ENCODE results near the gene PHYH.

PHYH gene

GRCh38 chr10:13328126-13328525 is 28.3 kb upstream of the PHYH start:
- H3K27me3 ChIP-seq (ENCODE audit: insufficient read depth, poor library complexity, severe bottlenecking): no peaks in the 10 kb centered on the region
- H3K27ac ChIP-seq (replicated peaks): no peak overlapping the region
- no peak overlapping the region for H3K4me3 ChIP-seq (replicated peaks; ENCODE audit: insufficient read depth, low read length)
- no peak for DNase-seq (ENCODE audit: low read depth in 1 of 2, low spot score in 1 of 2)
- no peak for TF ChIP-seq SPI1 (IDR thresholded peaks at IDR 0.05; ENCODE audit: borderline replicate concordance, low read depth)
- TF ChIP-seq REST (IDR thresholded peaks at IDR 0.05; ENCODE audit: insufficient replicate concordance, low read depth): no peak
- TF ChIP-seq CTCF (IDR thresholded peaks at IDR 0.05; ENCODE audit: insufficient read depth, low read length): no peak
- TF ChIP-seq GABPA (IDR thresholded peaks at IDR 0.05; ENCODE audit: low read depth): no peak
- TF ChIP-seq POLR2AphosphoS5 (IDR thresholded peaks at IDR 0.05; ENCODE audit: low read depth): no peak

- Histone ChIP-seq H3K27me3 (ENCODE audit: insufficient read depth, poor library complexity, severe bottlenecking) (no peaks in the 10 kb centered on the region), H3K27ac (replicated peaks) (no peak overlapping the region), H3K4me3 (replicated peaks; ENCODE audit: insufficient read depth, low read length) (no peak overlapping the region)
- DNase-seq (ENCODE audit: low read depth in 1 of 2, low spot score in 1 of 2): no peak
- TF ChIP-seq REST (IDR thresholded peaks at IDR 0.05; ENCODE audit: insufficient replicate concordance, low read depth) (no peak), POLR2AphosphoS5 (IDR thresholded peaks at IDR 0.05; ENCODE audit: low read depth) (no peak), SPI1 (IDR thresholded peaks at IDR 0.05; ENCODE audit: borderline replicate concordance, low read depth) (no peak)
Observed at GRCh38 chr10:13327534-13327933, 27.7 kb upstream of the PHYH start.

- Histone ChIP-seq H3K4me3 (replicated peaks; ENCODE audit: insufficient read depth, low read length) (no peak overlapping the region), H3K27me3 (ENCODE audit: insufficient read depth, poor library complexity, severe bottlenecking) (no peaks in the 10 kb centered on the region), H3K27ac (replicated peaks) (no peak overlapping the region)
- TF ChIP-seq POLR2AphosphoS5 (IDR thresholded peaks at IDR 0.05; ENCODE audit: low read depth) (no peak), REST (IDR thresholded peaks at IDR 0.05; ENCODE audit: insufficient replicate concordance, low read depth) (no peak), SPI1 (IDR thresholded peaks at IDR 0.05; ENCODE audit: borderline replicate concordance, low read depth) (no peak), GABPA (IDR thresholded peaks at IDR 0.05; ENCODE audit: low read depth) (no peak), CTCF (IDR thresholded peaks at IDR 0.05; ENCODE audit: insufficient read depth, low read length) (no peak)
- DNase-seq (ENCODE audit: low read depth in 1 of 2, low spot score in 1 of 2): no peak
Observed at GRCh38 chr10:13322615-13323148, 22.8 kb upstream of the PHYH start.

Measured in HL-60 (cell line).